DOHH2 (cell line): Measurements from ENCODE around the gene DAZAP1.

Source experiments
- H3F3A ChIP-seq: fragments of 200-600 bp; sonication (generic), shearing (Covaris generic); 2 replicates; pipeline ENCODE4 v1.6.0; 2016; ENCODE audit warnings: antibody characterized with exemption, mild to moderate bottlenecking; ENCODE audit not compliant: control insufficient read depth, insufficient read depth
- H3K27ac ChIP-seq: fragments of 200-600 bp; sonication (generic); 2 replicates; pipeline ENCODE4 v1.5.1; 2014; ENCODE audit warnings: low read depth, mild to moderate bottlenecking, low read length, moderate library complexity
- H3K27me3 ChIP-seq: fragments of 200-600 bp; sonication (generic); 2 replicates; pipeline ENCODE4 v1.6.1; 2014; ENCODE audit warnings: mild to moderate bottlenecking, low read length, mixed read lengths; ENCODE audit not compliant: control insufficient read depth
- H3K36me3 ChIP-seq: fragments of 200-600 bp; sonication (generic); 2 replicates; pipeline ENCODE4 v1.6.1; 2014; ENCODE audit warnings: mild to moderate bottlenecking, low read length, moderate library complexity, mixed read lengths; ENCODE audit not compliant: control insufficient read depth
- H3K4me1 ChIP-seq: fragments of 200-600 bp; sonication (generic); 2 replicates; pipeline ENCODE4 v1.6.1; 2014; ENCODE audit warnings: mild to moderate bottlenecking, low read length, mixed read lengths; ENCODE audit not compliant: control insufficient read depth
- H3K4me2 ChIP-seq: fragments of 200-600 bp; sonication (generic); 2 replicates; pipeline ENCODE4 v1.6.0; 2014; ENCODE audit warnings: mild to moderate bottlenecking, low read length, moderate library complexity
- H3K4me3 ChIP-seq: fragments of 200-600 bp; sonication (generic); 2 replicates; pipeline ENCODE4 v1.5.1; 2014; ENCODE audit warnings: mild to moderate bottlenecking, low read length, mixed read lengths
- H3K79me2 ChIP-seq: fragments of 200-600 bp; sonication (generic); 2 replicates; pipeline ENCODE4 v1.6.1; 2014; ENCODE audit warnings: mild to moderate bottlenecking, low read length, mixed read lengths; ENCODE audit not compliant: control insufficient read depth
- H3K9me2 ChIP-seq: fragments of 200-600 bp; sonication (generic); replicated peaks from 2 replicates; pipeline ENCODE4 v1.6.1; 2014; ENCODE audit warnings: mild to moderate bottlenecking, low read length, mixed read lengths; ENCODE audit not compliant: control insufficient read depth
- H3K9me3 ChIP-seq: fragments of 200-600 bp; sonication (generic); 2 replicates; pipeline ENCODE4 v1.6.1; 2014; ENCODE audit warnings: antibody characterized with exemption, low read length, mixed read lengths; ENCODE audit not compliant: control insufficient read depth, insufficient read depth
- H4K20me1 ChIP-seq: fragments of 200-600 bp; sonication (generic); 2 replicates; pipeline ENCODE4 v1.6.0; 2014; ENCODE audit warnings: low read depth, mild to moderate bottlenecking, antibody characterized with exemption, low read length, moderate library complexity; ENCODE audit not compliant: control insufficient read depth, insufficient read depth
- CTCF ChIP-seq: fragments of 200-600 bp; sonication (generic); IDR thresholded peaks from one replicate; pipeline ENCODE4 v1.5.1; 2014; ENCODE audit warnings: antibody characterized with exemption, mild to moderate bottlenecking, low read depth, low read length; ENCODE audit not compliant: poor library complexity, severe bottlenecking
- EZH2phosphoT487 ChIP-seq: fragments of 200-600 bp; sonication (generic); IDR thresholded peaks from 2 replicates; pipeline ENCODE4 v1.6.1; 2017; ENCODE audit warnings: borderline replicate concordance, mild to moderate bottlenecking, antibody characterized with exemption, low read length, moderate library complexity, mixed read lengths

Gene DAZAP1

GRCh38 chr19:1459479-1459878 lies 52.1 kb downstream of the DAZAP1 start:
- H3K4me1 ChIP-seq = peaks cover 17% of the 10 kb centered on the region
- H3K9me3 ChIP-seq = no peaks in the 10 kb centered on the region
- H4K20me1 ChIP-seq = peaks cover 4% of the 10 kb centered on the region; the same call in 1 of the 2 replicates
- H3F3A ChIP-seq = peaks cover 4% of the 10 kb centered on the region; the same call in 1 of the 2 replicates
- no peaks in the 10 kb centered on the region for H3K79me2 ChIP-seq
- H3K27me3 ChIP-seq = no peaks in the 10 kb centered on the region
- H3K4me2 ChIP-seq = no peak overlapping the region
- no peaks in the 10 kb centered on the region for H3K36me3 ChIP-seq
- H3K27ac ChIP-seq = no peak overlapping the region
- TF ChIP-seq EZH2phosphoT487 (no peak), CTCF (no peak)
- H3K9me2 ChIP-seq = no peaks in the 10 kb centered on the region
- no peak overlapping the region for H3K4me3 ChIP-seq

- H3K9me3 ChIP-seq = no peaks in the 10 kb centered on the region
- H3K4me3 ChIP-seq = no peak overlapping the region
- H3K79me2 ChIP-seq = no peaks in the 10 kb centered on the region
- H3K4me2 ChIP-seq = no peak overlapping the region
- no peaks in the 10 kb centered on the region for H3K36me3 ChIP-seq
- peaks cover 4% of the 10 kb centered on the region; the same call in 1 of the 2 replicates for H4K20me1 ChIP-seq
- H3F3A ChIP-seq = no peaks in the 10 kb centered on the region; the same call in 1 of the 2 replicates
- H3K27me3 ChIP-seq = no peaks in the 10 kb centered on the region
- TF ChIP-seq CTCF = no peak
- TF ChIP-seq EZH2phosphoT487 = no peak
- H3K9me2 ChIP-seq = no peaks in the 10 kb centered on the region
- H3K27ac ChIP-seq = no peak overlapping the region
- peaks cover 10% of the 10 kb centered on the region for H3K4me1 ChIP-seq
These were observed 52.9 kb downstream of the DAZAP1 start for GRCh38 chr19:1460033-1460995.

GRCh38 chr19:1461862-1462261 lies 54.5 kb downstream of the DAZAP1 start:
- no peaks in the 10 kb centered on the region for H3K4me1 ChIP-seq
- no peaks in the 10 kb centered on the region for H3K36me3 ChIP-seq
- no peaks in the 10 kb centered on the region for H3K9me3 ChIP-seq
- no peaks in the 10 kb centered on the region; the same call in 1 of the 2 replicates for H3F3A ChIP-seq
- TF ChIP-seq EZH2phosphoT487 = no peak
- TF ChIP-seq CTCF = no peak
- no peaks in the 10 kb centered on the region for H3K9me2 ChIP-seq
- no peaks in the 10 kb centered on the region for H4K20me1 ChIP-seq
- H3K27me3 ChIP-seq = no peaks in the 10 kb centered on the region
- no peak overlapping the region for H3K4me3 ChIP-seq
- no peaks in the 10 kb centered on the region for H3K79me2 ChIP-seq
- H3K27ac ChIP-seq = no peak overlapping the region
- no peak overlapping the region for H3K4me2 ChIP-seq
